Gastroesophageal sphincter (tissue), 4 donors: Measurements from ENCODE around the gene MED1. TPM values are rescaled to one million over a fixed set of nuclear protein-coding genes. Genes with fewer than 3 reads are reported as not detected.

Experiments used
- ATAC-seq: fragments of 150-250 bp; one replicate; pipeline ENCODE4 v1.9.1; 2016; ENCODE audit warnings: mild to moderate bottlenecking, moderate library complexity
- H3K27ac ChIP-seq, 4 donors: fragments of 200-600 bp; sonication (generic) in 3 of 4; 1 replicate in 3 of 4; 2 replicates in 1 of 4; pipeline ENCODE4 v1.5.1; 2016 to 2019
- H3K27me3 ChIP-seq: fragments of 200-600 bp; sonication (generic); one replicate; pipeline ENCODE4 v1.5.1; 2019
- H3K36me3 ChIP-seq, 2 donors: fragments of 200-600 bp; sonication (generic); one replicate each; pipeline ENCODE4 v1.5.1; 2019; ENCODE audit warnings: control low read depth in 1 of 2
- H3K4me1 ChIP-seq, 3 donors: fragments of 200-600 bp; sonication (generic); 1 replicate in 2 of 3; 2 replicates in 1 of 3; pipeline ENCODE4 v1.5.1; 2016 to 2019; ENCODE audit warnings: control low read depth in 2 of 3
- H3K4me3 ChIP-seq, 2 donors: fragments of 200-600 bp; sonication (generic); one replicate each; pipeline ENCODE4 v1.5.1; 2019; ENCODE audit warnings: mild to moderate bottlenecking in 1 of 2, moderate library complexity in 1 of 2
- H3K9me3 ChIP-seq, 3 donors: fragments of 200-600 bp; sonication (generic); one replicate each; pipeline ENCODE4 v1.5.1; 2017 to 2019; ENCODE audit warnings: control low read depth in 2 of 3
- CTCF ChIP-seq, 4 experiments: fragments of 200-600 bp in 2 of 4; fragments of 450-650 bp in 2 of 4; sonication (generic) in 1 of 4; IDR thresholded peaks; one replicate each; pipeline ENCODE4 v1.5.1; 2017 to 2019; ENCODE audit warnings: antibody characterized with exemption in 4 of 4, mild to moderate bottlenecking in 2 of 4, moderate library complexity in 2 of 4
- EP300 ChIP-seq: sonication (generic); formaldehyde crosslinking; IDR thresholded peaks from one replicate; pipeline ENCODE4 v1.6.1; 2017; ENCODE audit warnings: antibody characterized with exemption, mild to moderate bottlenecking
- POLR2A ChIP-seq, 2 donors: fragments of 450-650 bp; IDR thresholded peaks; one replicate each; pipeline ENCODE4 v1.6.1; 2017; ENCODE audit warnings: antibody characterized with exemption in 2 of 2, mild to moderate bottlenecking in 2 of 2, moderate library complexity in 1 of 2
- POLR2AphosphoS5 ChIP-seq: sonication (generic); formaldehyde crosslinking; IDR thresholded peaks from one replicate; pipeline ENCODE4 v1.6.1; 2017; ENCODE audit warnings: antibody characterized with exemption
- WGBS, 2 donors: methylation state at CpG; one replicate each; pipeline ENCODE4 v1.1.5; 2018; ENCODE audit warnings: low coverage in 1 of 2; 5-methylcytosine and 5-hydroxymethylcytosine counted together
- total RNA-seq, 4 donors: library from RNA; depleted of rRNA; stranded (reverse); fragments of >200 nt; gene quantifications; one replicate each; pipeline ENCODE4 v1.1.0, GENCODE V29; 2016

The MED1 gene
- total RNA-seq, 4 donors from 2014 or later, result 19.9 to 31.1 (median 25.1) TPM

DNA sequence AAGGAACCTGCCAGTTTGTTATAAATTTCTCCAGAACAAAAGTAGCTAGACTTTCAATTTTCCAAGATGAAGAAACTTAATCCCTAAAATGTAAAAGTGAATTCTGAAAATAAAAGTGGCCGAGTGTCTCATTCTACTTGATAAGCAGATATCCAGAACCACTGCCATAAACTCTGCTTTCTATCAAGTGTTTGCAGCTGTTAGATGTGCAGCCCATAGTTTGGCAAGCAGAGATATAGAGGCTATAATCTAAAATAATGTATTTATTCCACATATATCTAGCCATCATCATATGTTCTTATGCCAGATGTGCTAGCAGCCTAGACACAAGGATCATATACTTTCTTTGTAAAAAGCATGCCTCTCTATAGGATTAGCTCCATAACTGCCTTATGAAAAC lies 34.9 kb downstream of the MED1 start:
- Histone ChIP-seq H3K36me3 (peaks cover 0 to 98% of the 10 kb centered on the region in 2 donors), H3K27me3 (no peaks in the 10 kb centered on the region)
- ATAC-seq, result no peak

GRCh38 chr17:39410279-39410678 lies 40.8 kb downstream of the MED1 start:
- TF ChIP-seq POLR2A (IDR thresholded peaks at IDR 0.05) (no peak), EP300 (no peak), POLR2AphosphoS5 (no peak), CTCF (IDR thresholded peaks at IDR 0.05) (no peak)
- no peaks in the 10 kb centered on the region for H3K27me3 ChIP-seq
- 92 to 98% methylated on average over 5 to 12 of the region's 13 CpGs for WGBS, 2 donors
- no peak overlapping the region for H3K4me3 ChIP-seq
- no peaks in the 10 kb centered on the region for H3K9me3 ChIP-seq
- no peaks in the 10 kb centered on the region for H3K4me1 ChIP-seq
- no peak overlapping the region for H3K27ac ChIP-seq
- H3K36me3 ChIP-seq, result peaks cover 0 to 97% of the 10 kb centered on the region in 2 donors
- ATAC-seq, result no peak

More for the DNA sequence above, 34.9 kb downstream of the MED1 start:
- H3K9me3 ChIP-seq, result no peaks in the 10 kb centered on the region
- H3K4me1 ChIP-seq, result no peaks in the 10 kb centered on the region
- 72 to 83% methylated on average over 1 of the region's 1 CpG for WGBS, 2 donors
- H3K4me3 ChIP-seq, result no peak overlapping the region
- TF ChIP-seq POLR2AphosphoS5, result no peak
- no peak for TF ChIP-seq EP300
- TF ChIP-seq POLR2A (IDR thresholded peaks at IDR 0.05), result no peak
- no peak for TF ChIP-seq CTCF (IDR thresholded peaks at IDR 0.05)
- H3K27ac ChIP-seq, result no peak overlapping the region

DNA sequence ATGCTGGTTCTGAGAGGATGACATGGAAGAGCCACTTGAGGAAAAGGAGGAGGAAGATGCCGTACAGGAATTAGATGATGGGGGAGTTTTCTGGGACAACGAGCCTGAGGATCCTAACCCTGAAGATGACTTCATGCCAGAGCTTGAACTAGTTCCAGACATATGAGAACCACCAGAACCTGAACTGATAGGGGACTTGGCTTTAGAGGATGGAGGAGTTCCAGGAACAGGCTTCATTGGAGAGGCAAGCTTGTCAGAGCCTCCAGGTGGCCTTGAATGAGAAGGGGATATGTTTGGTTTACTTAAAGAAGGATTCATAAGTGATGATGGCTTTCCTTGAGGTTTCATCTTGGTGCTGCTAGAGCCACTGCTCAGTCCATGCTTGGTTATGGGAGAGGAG lies 42.7 kb downstream of the MED1 start:
- H3K9me3 ChIP-seq, result no peaks in the 10 kb centered on the region
- no peak overlapping the region for H3K4me3 ChIP-seq
- WGBS, 2 donors, result 20% methylated on average over 1 of the region's 2 CpGs; no CpG with 5 or more reads in 1 of the 2 donors
- no peaks in the 10 kb centered on the region for H3K27me3 ChIP-seq
- no peak for TF ChIP-seq CTCF (IDR thresholded peaks at IDR 0.05)
- no peak for TF ChIP-seq EP300
- TF ChIP-seq POLR2A (IDR thresholded peaks at IDR 0.05), result no peak
- TF ChIP-seq POLR2AphosphoS5, result no peak
- H3K4me1 ChIP-seq, result no peaks in the 10 kb centered on the region
- peaks cover 0 to 83% of the 10 kb centered on the region in 2 donors for H3K36me3 ChIP-seq
- ATAC-seq, result no peak
- no peak overlapping the region for H3K27ac ChIP-seq

- H3K9me3 ChIP-seq, result no peaks in the 10 kb centered on the region
- TF ChIP-seq POLR2A (IDR thresholded peaks at IDR 0.05), result no peak
- TF ChIP-seq EP300, result no peak
- TF ChIP-seq CTCF (IDR thresholded peaks at IDR 0.05), result no peak
- no peak for ATAC-seq
- peaks cover 0 to 69% of the 10 kb centered on the region in 2 donors for H3K36me3 ChIP-seq
- 50 to 58% methylated on average over 1 of the region's 1 CpG for WGBS, 2 donors
- H3K27ac ChIP-seq, result no peak overlapping the region
- no peaks in the 10 kb centered on the region for H3K27me3 ChIP-seq
- no peak overlapping the region for H3K4me3 ChIP-seq
- peaks cover 0 to 6% (median 0%) of the 10 kb centered on the region in 3 donors for H3K4me1 ChIP-seq
Measured at GRCh38 chr17:39406951-39407350, 44.1 kb downstream of the MED1 start.

DNA sequence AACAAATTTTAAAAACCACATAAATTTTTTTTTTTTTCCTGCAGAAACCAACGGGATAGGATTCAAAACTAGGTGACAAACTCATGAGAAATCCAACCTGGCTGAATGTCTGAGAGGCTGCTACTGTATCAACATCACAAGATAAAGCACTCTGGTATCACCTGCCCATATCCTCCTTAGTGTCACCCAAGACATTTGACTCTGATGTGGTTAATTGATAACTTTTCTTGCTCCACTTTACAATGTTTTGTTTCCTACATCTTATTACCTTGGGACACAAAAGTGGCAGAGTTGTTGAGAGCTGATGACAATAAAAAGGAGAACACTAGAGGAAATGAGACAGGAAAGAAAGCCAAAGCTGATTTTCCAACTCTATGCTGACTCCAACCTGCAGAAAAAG lies 45.6 kb downstream of the MED1 start:
- Histone ChIP-seq H3K27me3 (no peaks in the 10 kb centered on the region), H3K4me1 (peaks cover 0 to 8% (median under 1%) of the 10 kb centered on the region in 3 donors), H3K9me3 (no peaks in the 10 kb centered on the region), H3K4me3 (no peak overlapping the region), H3K36me3 (peaks cover 0 to 54% of the 10 kb centered on the region in 2 donors), H3K27ac (no peak overlapping the region)
- TF ChIP-seq POLR2AphosphoS5, result no peak
- no peak for TF ChIP-seq CTCF (IDR thresholded peaks at IDR 0.05)
- no peak for TF ChIP-seq POLR2A (IDR thresholded peaks at IDR 0.05)
- no peak for TF ChIP-seq EP300
- WGBS, 2 donors, result 30% methylated on average over 1 of the region's 1 CpG; no CpG with 5 or more reads in 1 of the 2 donors
- no peak for ATAC-seq
